DOHH2 (cell line): ENCODE results near the gene SLC39A11.

ENCODE experiments used
- H3F3A ChIP-seq: fragments of 200-600 bp; sonication (generic), shearing (Covaris generic); 2 replicates; pipeline ENCODE4 v1.6.0; 2016; ENCODE audit warnings: antibody characterized with exemption, mild to moderate bottlenecking; ENCODE audit not compliant: control insufficient read depth, insufficient read depth
- H3K27ac ChIP-seq: fragments of 200-600 bp; sonication (generic); 2 replicates; pipeline ENCODE4 v1.5.1; 2014; ENCODE audit warnings: low read depth, mild to moderate bottlenecking, low read length, moderate library complexity
- H3K27me3 ChIP-seq: fragments of 200-600 bp; sonication (generic); 2 replicates; pipeline ENCODE4 v1.6.1; 2014; ENCODE audit warnings: mild to moderate bottlenecking, low read length, mixed read lengths; ENCODE audit not compliant: control insufficient read depth
- H3K36me3 ChIP-seq: fragments of 200-600 bp; sonication (generic); 2 replicates; pipeline ENCODE4 v1.6.1; 2014; ENCODE audit warnings: mild to moderate bottlenecking, low read length, moderate library complexity, mixed read lengths; ENCODE audit not compliant: control insufficient read depth
- H3K4me1 ChIP-seq: fragments of 200-600 bp; sonication (generic); 2 replicates; pipeline ENCODE4 v1.6.1; 2014; ENCODE audit warnings: mild to moderate bottlenecking, low read length, mixed read lengths; ENCODE audit not compliant: control insufficient read depth
- H3K4me2 ChIP-seq: fragments of 200-600 bp; sonication (generic); 2 replicates; pipeline ENCODE4 v1.6.0; 2014; ENCODE audit warnings: mild to moderate bottlenecking, low read length, moderate library complexity
- H3K4me3 ChIP-seq: fragments of 200-600 bp; sonication (generic); 2 replicates; pipeline ENCODE4 v1.5.1; 2014; ENCODE audit warnings: mild to moderate bottlenecking, low read length, mixed read lengths
- H3K79me2 ChIP-seq: fragments of 200-600 bp; sonication (generic); 2 replicates; pipeline ENCODE4 v1.6.1; 2014; ENCODE audit warnings: mild to moderate bottlenecking, low read length, mixed read lengths; ENCODE audit not compliant: control insufficient read depth
- H3K9me2 ChIP-seq: fragments of 200-600 bp; sonication (generic); replicated peaks from 2 replicates; pipeline ENCODE4 v1.6.1; 2014; ENCODE audit warnings: mild to moderate bottlenecking, low read length, mixed read lengths; ENCODE audit not compliant: control insufficient read depth
- H3K9me3 ChIP-seq: fragments of 200-600 bp; sonication (generic); 2 replicates; pipeline ENCODE4 v1.6.1; 2014; ENCODE audit warnings: antibody characterized with exemption, low read length, mixed read lengths; ENCODE audit not compliant: control insufficient read depth, insufficient read depth
- H4K20me1 ChIP-seq: fragments of 200-600 bp; sonication (generic); 2 replicates; pipeline ENCODE4 v1.6.0; 2014; ENCODE audit warnings: low read depth, mild to moderate bottlenecking, antibody characterized with exemption, low read length, moderate library complexity; ENCODE audit not compliant: control insufficient read depth, insufficient read depth
- EZH2phosphoT487 ChIP-seq: fragments of 200-600 bp; sonication (generic); IDR thresholded peaks from 2 replicates; pipeline ENCODE4 v1.6.1; 2017; ENCODE audit warnings: borderline replicate concordance, mild to moderate bottlenecking, antibody characterized with exemption, low read length, moderate library complexity, mixed read lengths
- TF ChIP-seq, protein P1 (sequence below): fragments of 200-600 bp; sonication (generic); IDR thresholded peaks from one replicate; pipeline ENCODE4 v1.5.1; 2014; ENCODE audit warnings: antibody characterized with exemption, mild to moderate bottlenecking, low read depth, low read length; ENCODE audit not compliant: poor library complexity, severe bottlenecking

Gene SLC39A11

DNA sequence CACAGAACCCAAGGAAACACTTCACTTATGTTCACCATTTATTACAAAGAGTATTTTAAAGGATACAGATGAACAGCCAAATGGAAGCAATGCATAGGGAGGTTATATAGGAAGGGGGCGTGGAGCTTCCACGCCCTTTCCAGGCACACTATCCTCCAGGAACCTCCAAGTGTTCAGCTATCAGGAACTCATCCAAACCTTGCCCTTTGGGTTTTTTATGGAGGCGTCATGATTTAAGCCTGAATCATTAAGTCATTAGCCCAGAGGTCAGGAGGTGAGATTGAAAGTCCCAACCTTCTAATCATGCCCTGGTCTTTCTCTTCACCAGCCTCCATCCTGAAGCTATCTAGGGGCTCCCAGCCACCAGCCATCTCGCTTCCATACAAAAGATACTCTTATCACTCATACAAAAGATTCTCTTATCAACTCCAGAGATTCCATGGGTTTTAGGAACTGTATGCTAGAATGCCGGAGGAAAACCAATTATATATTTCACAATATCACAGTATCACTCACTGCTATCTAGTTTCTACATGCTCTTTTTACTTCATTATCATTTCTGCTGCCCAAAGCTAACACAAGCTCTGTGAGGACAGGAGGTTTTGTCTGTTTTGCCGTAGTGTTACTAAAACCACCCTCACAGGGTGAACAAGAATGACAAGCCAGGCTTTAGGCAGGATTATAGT is 213.4 kb downstream of the SLC39A11 start:
- Histone ChIP-seq H3K27ac (no peak overlapping the region), H3K9me2 (no peaks in the 10 kb centered on the region), H3F3A (no peaks in the 10 kb centered on the region), H3K4me1 (no peaks in the 10 kb centered on the region), H3K79me2 (no peaks in the 10 kb centered on the region), H3K36me3 (no peaks in the 10 kb centered on the region), H3K4me2 (no peak overlapping the region), H3K27me3 (no peaks in the 10 kb centered on the region), H4K20me1 (no peaks in the 10 kb centered on the region), H3K9me3 (peaks cover 17% of the 10 kb centered on the region), H3K4me3 (no peak overlapping the region)
- TF ChIP-seq, protein P1, sequence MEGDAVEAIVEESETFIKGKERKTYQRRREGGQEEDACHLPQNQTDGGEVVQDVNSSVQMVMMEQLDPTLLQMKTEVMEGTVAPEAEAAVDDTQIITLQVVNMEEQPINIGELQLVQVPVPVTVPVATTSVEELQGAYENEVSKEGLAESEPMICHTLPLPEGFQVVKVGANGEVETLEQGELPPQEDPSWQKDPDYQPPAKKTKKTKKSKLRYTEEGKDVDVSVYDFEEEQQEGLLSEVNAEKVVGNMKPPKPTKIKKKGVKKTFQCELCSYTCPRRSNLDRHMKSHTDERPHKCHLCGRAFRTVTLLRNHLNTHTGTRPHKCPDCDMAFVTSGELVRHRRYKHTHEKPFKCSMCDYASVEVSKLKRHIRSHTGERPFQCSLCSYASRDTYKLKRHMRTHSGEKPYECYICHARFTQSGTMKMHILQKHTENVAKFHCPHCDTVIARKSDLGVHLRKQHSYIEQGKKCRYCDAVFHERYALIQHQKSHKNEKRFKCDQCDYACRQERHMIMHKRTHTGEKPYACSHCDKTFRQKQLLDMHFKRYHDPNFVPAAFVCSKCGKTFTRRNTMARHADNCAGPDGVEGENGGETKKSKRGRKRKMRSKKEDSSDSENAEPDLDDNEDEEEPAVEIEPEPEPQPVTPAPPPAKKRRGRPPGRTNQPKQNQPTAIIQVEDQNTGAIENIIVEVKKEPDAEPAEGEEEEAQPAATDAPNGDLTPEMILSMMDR, result no peak
- no peak for TF ChIP-seq EZH2phosphoT487

DNA sequence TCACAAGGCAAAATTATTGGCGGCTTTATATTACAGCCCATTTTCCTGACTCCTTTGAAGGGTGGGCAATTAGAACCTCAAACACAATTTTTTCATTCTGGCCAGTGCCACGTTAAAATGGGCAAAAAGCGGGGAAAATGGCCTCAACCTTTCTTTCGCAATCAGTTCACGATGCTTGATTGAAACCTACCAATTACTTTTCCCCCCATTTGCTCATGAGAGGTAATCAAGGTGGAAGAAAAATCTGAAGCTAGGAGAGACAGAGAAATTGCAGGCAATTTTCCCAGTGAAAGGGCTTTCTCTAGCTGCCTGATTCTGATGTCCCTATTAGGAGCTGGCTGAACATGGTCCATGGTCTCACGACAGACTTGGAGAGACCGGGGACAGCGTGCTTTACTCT is 215.1 kb downstream of the SLC39A11 start:
- Histone ChIP-seq H3K27me3 (no peaks in the 10 kb centered on the region), H4K20me1 (no peaks in the 10 kb centered on the region), H3K27ac (no peak overlapping the region), H3K4me3 (no peak overlapping the region), H3F3A (no peaks in the 10 kb centered on the region), H3K79me2 (no peaks in the 10 kb centered on the region), H3K9me3 (peaks cover 17% of the 10 kb centered on the region), H3K9me2 (no peaks in the 10 kb centered on the region), H3K4me1 (no peaks in the 10 kb centered on the region), H3K36me3 (no peaks in the 10 kb centered on the region), H3K4me2 (no peak overlapping the region)
- TF ChIP-seq, protein P1, result no peak

DNA sequence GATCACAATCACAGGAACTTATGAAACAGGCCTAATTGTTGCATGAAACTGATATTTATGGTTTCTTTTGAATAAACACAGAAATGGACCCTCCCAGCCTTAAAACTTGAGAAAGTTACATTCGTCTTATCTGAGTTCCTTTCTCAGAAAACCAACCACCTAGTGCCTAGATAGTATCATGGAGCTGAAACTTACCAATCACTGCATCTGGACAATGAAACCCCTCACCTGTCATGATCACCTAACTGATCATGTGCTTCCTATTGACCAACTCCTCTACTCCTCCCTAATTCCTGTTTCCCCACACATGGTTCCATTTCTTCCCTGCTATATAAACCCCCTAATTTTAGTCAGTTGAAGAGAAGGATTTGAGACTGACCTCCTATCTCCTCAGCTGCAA is 216.1 kb downstream of the SLC39A11 start:
- Histone ChIP-seq H4K20me1 (no peaks in the 10 kb centered on the region), H3K79me2 (no peaks in the 10 kb centered on the region), H3K4me1 (no peaks in the 10 kb centered on the region), H3K27me3 (no peaks in the 10 kb centered on the region), H3K9me3 (peaks cover 17% of the 10 kb centered on the region), H3F3A (no peaks in the 10 kb centered on the region), H3K27ac (no peak overlapping the region), H3K9me2 (no peaks in the 10 kb centered on the region), H3K4me2 (no peak overlapping the region), H3K4me3 (no peak overlapping the region), H3K36me3 (no peaks in the 10 kb centered on the region)
- TF ChIP-seq, protein P1, result no peak
- TF ChIP-seq EZH2phosphoT487, result no peak
